NT2/D1 (cell line): ENCODE data around the gene TMCC1.

Experiments
- YY1 ChIP-seq: IDR thresholded peaks from 2 replicates; pipeline ENCODE4 v1.6.1; 2011; ENCODE audit not compliant: insufficient read length, insufficient read depth
- ZNF274 ChIP-seq: IDR thresholded peaks from 2 replicates; pipeline ENCODE4 v1.6.1; 2011; ENCODE audit warnings: mild to moderate bottlenecking, low read depth, low read length

DNA sequence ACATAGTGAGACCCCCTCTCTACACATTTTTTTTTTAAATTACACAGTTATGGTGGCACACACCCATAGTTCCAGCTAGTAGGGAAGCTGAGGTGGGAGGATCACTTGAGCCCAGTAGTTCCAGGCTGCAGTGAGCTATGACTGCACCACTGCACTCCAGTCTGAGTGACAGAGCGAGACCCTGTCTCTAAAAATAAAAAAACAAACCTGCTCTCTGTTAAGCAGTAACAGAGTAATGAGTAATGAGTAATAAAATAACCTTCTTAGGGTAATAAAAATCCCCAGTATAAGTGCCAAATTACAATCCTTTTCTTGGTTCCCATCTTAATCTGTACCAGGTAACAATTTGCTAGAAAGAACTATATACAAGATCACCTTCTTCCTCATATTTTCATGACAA is 221.1 kb downstream of the TMCC1 start:
- TF ChIP-seq ZNF274 (no peak), YY1 (no peak)
